Activated CD4-positive, alpha-beta T cell treated with anti-CD3 and anti-CD28 coated beads for 36 hours (primary cell): ENCODE measurements around the gene SORT1. TPM values are rescaled to one million over a fixed set of nuclear protein-coding genes. Genes with fewer than 3 reads are reported as not detected.

Experiments
- ATAC-seq: fragments of 200-7000 bp; cut with Tn5 transposase; one replicate; pipeline ENCODE4 v1.10.0; 2021; ENCODE audit warnings: mild to moderate bottlenecking, moderate library complexity
- CTCF ChIA-PET: fragments of 350-600 bp; sonication (Branson Sonifier 250); formaldehyde crosslinking; loops from one replicate; lab custom pipeline; 2021; ENCODE audit warnings: antibody characterized with exemption; lab: Charles Lee
- POLR2A ChIA-PET: fragments of 350-600 bp; sonication (Branson Sonifier 250); formaldehyde crosslinking; loops from one replicate; lab custom pipeline; 2021; ENCODE audit warnings: antibody characterized with exemption, inconsistent platforms; lab: Charles Lee
- DNase-seq: peaks from one replicate; pipeline ENCODE4 v3.0.0-alpha.2; 2020
- H3K27ac Mint-ChIP-seq: one replicate; pipeline ENCODE4 v1.8.0; 2021; ENCODE audit warnings: mixed read lengths
- H3K27me3 Mint-ChIP-seq: one replicate; pipeline ENCODE4 v1.8.0; 2021; ENCODE audit warnings: mixed read lengths
- H3K36me3 Mint-ChIP-seq: one replicate; pipeline ENCODE4 v1.8.0; 2021; ENCODE audit warnings: low read depth, mixed read lengths
- H3K4me1 Mint-ChIP-seq: one replicate; pipeline ENCODE4 v1.8.0; 2021; ENCODE audit warnings: mixed read lengths
- H3K4me3 Mint-ChIP-seq: one replicate; pipeline ENCODE4 v1.8.0; 2021; ENCODE audit warnings: mild to moderate bottlenecking, moderate library complexity, mixed read lengths
- H3K9me3 Mint-ChIP-seq: one replicate; pipeline ENCODE4 v1.8.0; 2021; ENCODE audit warnings: low read depth, mixed read lengths
- intact Hi-C, 2 experiments: fragments of 100-400 bp; cut with DNase I in 1 of 2; cut with micrococcal nuclease in 1 of 2; formaldehyde crosslinking; loops; one replicate each; pipeline versions ENCODE4 v1.14.2 to v1.15.1; 2022 to 2024; cut with DNase I, micrococcal nuclease
- total RNA-seq, 2 experiments: library from RNA; stranded (reverse); gene quantifications; one replicate each; pipeline ENCODE4 v1.2.3, GENCODE V29; 2021

Gene SORT1
- total RNA-seq, 2 experiments from 2014 or later = 0.39 to 0.55 TPM

DNA sequence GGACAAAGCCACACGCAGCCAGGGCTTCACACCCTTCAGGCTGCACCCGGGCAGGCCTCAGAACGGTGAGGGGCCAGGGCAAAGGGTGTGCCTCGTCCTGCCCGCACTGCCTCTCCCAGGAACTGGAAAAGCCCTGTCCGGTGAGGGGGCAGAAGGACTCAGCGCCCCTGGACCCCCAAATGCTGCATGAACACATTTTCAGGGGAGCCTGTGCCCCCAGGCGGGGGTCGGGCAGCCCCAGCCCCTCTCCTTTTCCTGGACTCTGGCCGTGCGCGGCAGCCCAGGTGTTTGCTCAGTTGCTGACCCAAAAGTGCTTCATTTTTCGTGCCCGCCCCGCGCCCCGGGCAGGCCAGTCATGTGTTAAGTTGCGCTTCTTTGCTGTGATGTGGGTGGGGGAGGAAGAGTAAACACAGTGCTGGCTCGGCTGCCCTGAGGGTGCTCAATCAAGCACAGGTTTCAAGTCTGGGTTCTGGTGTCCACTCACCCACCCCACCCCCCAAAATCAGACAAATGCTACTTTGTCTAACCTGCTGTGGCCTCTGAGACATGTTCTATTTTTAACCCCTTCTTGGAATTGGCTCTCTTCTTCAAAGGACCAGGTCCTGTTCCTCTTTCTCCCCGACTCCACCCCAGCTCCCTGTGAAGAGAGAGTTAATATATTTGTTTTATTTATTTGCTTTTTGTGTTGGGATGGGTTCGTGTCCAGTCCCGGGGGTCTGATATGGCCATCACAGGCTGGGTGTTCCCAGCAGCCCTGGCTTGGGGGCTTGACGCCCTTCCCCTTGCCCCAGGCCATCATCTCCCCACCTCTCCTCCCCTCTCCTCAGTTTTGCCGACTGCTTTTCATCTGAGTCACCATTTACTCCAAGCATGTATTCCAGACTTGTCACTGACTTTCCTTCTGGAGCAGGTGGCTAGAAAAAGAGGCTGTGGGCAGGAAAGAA, 122.9 kb downstream of the SORT1 start:
- peaks cover 1% of the 10 kb centered on the region for H3K36me3 Mint-ChIP-seq
- no peaks in the 10 kb centered on the region for H3K9me3 Mint-ChIP-seq
- H3K4me1 Mint-ChIP-seq = peaks cover 6% of the 10 kb centered on the region
- DNase-seq (no peak), ATAC-seq (no peak)
- H3K4me3 Mint-ChIP-seq = no peak overlapping the region
- intact Hi-C loops = no loop called here
- no peak overlapping the region for H3K27ac Mint-ChIP-seq
- ChIA-PET POLR2A (no interaction called here), CTCF (no interaction called here)
- H3K27me3 Mint-ChIP-seq = no peaks in the 10 kb centered on the region

DNA sequence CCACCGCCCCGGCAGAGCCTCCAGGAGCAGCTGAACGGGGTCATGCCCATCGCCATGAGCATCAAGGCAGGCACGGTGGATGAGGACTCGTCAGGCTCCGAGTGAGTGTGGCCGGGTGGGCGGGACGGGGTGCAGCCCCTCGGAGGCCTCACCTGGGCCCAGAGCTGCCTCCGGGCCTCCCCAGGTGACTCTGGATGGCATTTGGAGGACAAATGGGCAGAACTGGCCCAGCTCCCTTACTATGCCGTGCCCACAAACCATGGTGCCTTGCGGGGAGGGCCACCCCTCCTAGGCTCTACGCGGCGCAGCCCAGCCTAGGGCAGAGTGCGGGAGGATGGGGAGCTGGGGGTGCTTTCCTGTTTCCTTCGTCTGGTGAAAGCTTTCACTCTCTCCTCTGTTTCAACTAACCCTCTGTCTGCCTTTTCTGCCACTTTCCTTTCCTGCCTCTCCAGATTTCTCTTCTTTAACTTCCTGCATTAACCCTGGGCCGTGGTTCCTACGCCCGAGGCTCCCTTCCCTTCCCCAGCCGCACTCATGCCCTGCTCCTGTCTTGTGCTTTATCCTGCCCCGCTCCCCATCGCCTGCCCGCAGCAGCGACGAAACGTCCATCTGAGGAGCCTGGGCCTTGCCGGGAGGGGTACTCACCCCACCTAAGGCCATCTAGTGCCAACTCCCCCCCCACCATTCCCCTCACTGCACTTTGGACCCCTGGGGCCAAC, 124.0 kb downstream of the SORT1 start:
- intact Hi-C loops = no loop called here
- Mint-ChIP-seq H3K36me3 (no peaks in the 10 kb centered on the region), H3K4me1 (peaks cover 6% of the 10 kb centered on the region), H3K27me3 (no peaks in the 10 kb centered on the region), H3K9me3 (no peaks in the 10 kb centered on the region), H3K27ac (no peak overlapping the region), H3K4me3 (no peak overlapping the region)
- ChIA-PET POLR2A (interaction anchor here (0.6 kb wide), 1 partner anchor 243 kb away, joined by 3 read pairs; no protein-coding TSS in a partner anchor), CTCF (interaction anchor here (2.3 kb wide), 1 partner anchor 125 kb away, joined by 6 read pairs; no protein-coding TSS in a partner anchor)
- DNase-seq = no peak
- no peak for ATAC-seq

- Mint-ChIP-seq H3K9me3 (no peaks in the 10 kb centered on the region), H3K36me3 (no peaks in the 10 kb centered on the region), H3K4me3 (no peak overlapping the region), H3K27ac (no peak overlapping the region), H3K27me3 (no peaks in the 10 kb centered on the region), H3K4me1 (peaks cover 6% of the 10 kb centered on the region)
- ATAC-seq (no peak), DNase-seq (no peak)
- intact Hi-C loops = no loop called here
- POLR2A ChIA-PET = interaction anchor here (0.6 kb wide), 1 partner anchor 244 kb away, joined by 3 read pairs; no protein-coding TSS in a partner anchor
- CTCF ChIA-PET = interaction anchor here (2.3 kb wide), 1 partner anchor 126 kb away, joined by 6 read pairs; no protein-coding TSS in a partner anchor
These were observed 124.7 kb downstream of the SORT1 start for GRCh38 chr1:109272831-109273547.

- H3K4me1 Mint-ChIP-seq = peaks cover 5% of the 10 kb centered on the region
- intact Hi-C loops = no loop called here
- H3K36me3 Mint-ChIP-seq = no peaks in the 10 kb centered on the region
- H3K9me3 Mint-ChIP-seq = no peaks in the 10 kb centered on the region
- H3K27me3 Mint-ChIP-seq = no peaks in the 10 kb centered on the region
- DNase-seq (no peak), ATAC-seq (no peak)
- no peak overlapping the region for H3K27ac Mint-ChIP-seq
- no peak overlapping the region for H3K4me3 Mint-ChIP-seq
- ChIA-PET CTCF (interaction anchor here (2.3 kb wide), 1 partner anchor 127 kb away, joined by 6 read pairs; no protein-coding TSS in a partner anchor), POLR2A (no interaction called here)
These were observed 125.5 kb downstream of the SORT1 start for GRCh38 chr1:109272021-109272799.

GRCh38 chr1:109271458-109271857, 126.3 kb downstream of the SORT1 start:
- no peak overlapping the region for H3K4me3 Mint-ChIP-seq
- no peak for DNase-seq
- H3K4me1 Mint-ChIP-seq = peaks cover 3% of the 10 kb centered on the region
- no peak for ATAC-seq
- CTCF ChIA-PET = interaction anchor here (2.3 kb wide), 1 partner anchor 127 kb away, joined by 6 read pairs; no protein-coding TSS in a partner anchor
- H3K9me3 Mint-ChIP-seq = no peaks in the 10 kb centered on the region
- H3K27me3 Mint-ChIP-seq = no peaks in the 10 kb centered on the region
- no peak overlapping the region for H3K27ac Mint-ChIP-seq
- no peaks in the 10 kb centered on the region for H3K36me3 Mint-ChIP-seq
- intact Hi-C loops = no loop called here
- POLR2A ChIA-PET = no interaction called here

DNA sequence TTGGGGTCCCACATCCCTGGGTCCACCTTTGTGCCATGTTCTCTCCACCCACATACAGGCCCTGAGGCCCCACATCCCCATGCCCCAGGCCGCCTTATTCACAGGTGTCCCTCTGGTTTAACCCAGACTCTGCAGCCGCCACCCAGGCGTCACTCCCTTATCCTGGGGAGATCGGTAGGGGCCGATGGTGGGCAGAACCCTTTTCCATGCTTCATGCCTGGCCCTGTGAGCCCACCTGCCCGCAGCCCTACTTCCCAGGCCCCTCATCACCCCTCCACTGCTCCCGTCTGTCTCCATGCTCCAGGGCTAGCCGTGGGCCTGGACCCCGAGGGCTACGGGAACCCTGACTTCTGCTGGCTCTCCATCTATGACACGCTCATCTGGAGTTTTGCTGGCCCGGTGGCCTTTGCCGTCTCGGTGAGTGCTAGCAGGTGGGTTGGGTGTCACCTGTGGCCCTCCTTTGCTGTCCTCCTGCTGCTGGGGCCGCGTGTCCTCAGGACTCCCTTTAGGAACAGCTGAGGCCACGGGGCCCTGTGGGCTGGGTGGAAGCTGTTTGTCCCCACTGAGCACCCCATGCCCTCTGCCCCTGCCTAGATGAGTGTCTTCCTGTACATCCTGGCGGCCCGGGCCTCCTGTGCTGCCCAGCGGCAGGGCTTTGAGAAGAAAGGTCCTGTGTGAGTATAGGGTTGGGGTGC, 126.9 kb downstream of the SORT1 start:
- ChIA-PET CTCF (interaction anchor here (0.5 kb wide), 1 partner anchor 270 kb away, joined by 4 read pairs; no protein-coding TSS in a partner anchor), POLR2A (no interaction called here)
- Mint-ChIP-seq H3K4me3 (no peak overlapping the region), H3K27me3 (no peaks in the 10 kb centered on the region), H3K36me3 (no peaks in the 10 kb centered on the region), H3K9me3 (no peaks in the 10 kb centered on the region), H3K27ac (no peak overlapping the region), H3K4me1 (peaks cover 3% of the 10 kb centered on the region)
- no peak for ATAC-seq
- intact Hi-C loops = no loop called here
- DNase-seq = no peak

DNA sequence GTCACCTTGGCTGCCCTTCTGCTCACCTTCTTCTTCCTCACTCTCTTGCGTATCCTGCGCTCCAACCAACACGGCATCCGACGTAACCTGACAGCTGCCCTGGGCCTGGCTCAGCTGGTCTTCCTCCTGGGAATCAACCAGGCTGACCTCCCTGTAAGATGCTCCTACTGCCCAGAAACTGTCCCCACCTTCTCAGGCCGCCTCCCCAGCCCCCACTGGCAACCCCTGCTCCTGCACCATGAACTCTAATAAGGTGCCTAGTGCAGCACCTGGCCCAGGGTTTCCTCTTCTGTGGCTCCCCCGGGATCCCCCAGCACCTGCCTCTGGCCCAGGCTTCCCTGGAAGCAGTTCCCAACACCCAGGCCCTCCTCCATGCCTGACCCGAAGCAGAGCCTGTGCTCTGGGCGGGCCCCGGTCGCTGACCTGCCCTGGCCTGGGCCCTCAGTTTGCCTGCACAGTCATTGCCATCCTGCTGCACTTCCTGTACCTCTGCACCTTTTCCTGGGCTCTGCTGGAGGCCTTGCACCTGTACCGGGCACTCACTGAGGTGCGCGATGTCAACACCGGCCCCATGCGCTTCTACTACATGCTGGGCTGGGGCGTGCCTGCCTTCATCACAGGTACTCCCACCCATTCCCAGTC, 127.6 kb downstream of the SORT1 start:
- ChIA-PET POLR2A (no interaction called here), CTCF (interaction anchor here (0.7 kb wide), 1 partner anchor 262 kb away, joined by 5 read pairs; no protein-coding TSS in a partner anchor)
- Mint-ChIP-seq H3K4me3 (no peak overlapping the region), H3K27ac (no peak overlapping the region), H3K36me3 (no peaks in the 10 kb centered on the region), H3K9me3 (no peaks in the 10 kb centered on the region), H3K27me3 (no peaks in the 10 kb centered on the region), H3K4me1 (peaks cover 3% of the 10 kb centered on the region)
- ATAC-seq (no peak), DNase-seq (no peak)
- intact Hi-C loops = no loop called here

GRCh38 chr1:109269212-109269980, 128.3 kb downstream of the SORT1 start:
- ATAC-seq = no peak
- ChIA-PET CTCF (interaction anchor here (0.7 kb wide), 1 partner anchor 263 kb away, joined by 5 read pairs; no protein-coding TSS in a partner anchor), POLR2A (no interaction called here)

GRCh38 chr1:109268431-109269211, 129.1 kb downstream of the SORT1 start:
- H3K4me3 Mint-ChIP-seq = no peak overlapping the region
- no peaks in the 10 kb centered on the region for H3K4me1 Mint-ChIP-seq
- no peaks in the 10 kb centered on the region for H3K9me3 Mint-ChIP-seq
- DNase-seq (no peak), ATAC-seq (no peak)
- H3K27ac Mint-ChIP-seq = no peak overlapping the region
- ChIA-PET CTCF (interaction anchor here (0.9 kb wide), 1 partner anchor 14 kb away, joined by 4 read pairs; the partner anchor contains the start of gene PSRC1), POLR2A (no interaction called here)
- intact Hi-C loops = no loop called here
- H3K36me3 Mint-ChIP-seq = no peaks in the 10 kb centered on the region
- H3K27me3 Mint-ChIP-seq = no peaks in the 10 kb centered on the region

More at GRCh38 chr1:109269212-109269980, 128.3 kb downstream of the SORT1 start:
- no peaks in the 10 kb centered on the region for H3K27me3 Mint-ChIP-seq
- no peak for DNase-seq
- peaks cover 3% of the 10 kb centered on the region for H3K4me1 Mint-ChIP-seq
- no peak overlapping the region for H3K4me3 Mint-ChIP-seq
- no peak overlapping the region for H3K27ac Mint-ChIP-seq
- H3K9me3 Mint-ChIP-seq = no peaks in the 10 kb centered on the region
- intact Hi-C loops = no loop called here
- no peaks in the 10 kb centered on the region for H3K36me3 Mint-ChIP-seq
